OCI-LY7 (cell line): ENCODE measurements around the gene ZNF292.

Experiments
- CTCF ChIP-seq: fragments of 200-600 bp; sonication (generic); conservative IDR thresholded peaks from 2 replicates; pipeline ENCODE4 v1.5.1; 2014; ENCODE audit warnings: mild to moderate bottlenecking, antibody characterized with exemption, low read length, moderate library complexity, mixed read lengths
- EZH2phosphoT487 ChIP-seq: fragments of 200-600 bp; sonication (generic); IDR thresholded peaks from 2 replicates; pipeline ENCODE4 v1.6.1; 2018; ENCODE audit warnings: low read depth, borderline replicate concordance, mild to moderate bottlenecking, mixed run types, antibody characterized with exemption, low read length, moderate library complexity, mixed read lengths

- TF ChIP-seq CTCF (no peak), EZH2phosphoT487 (no peak)
Measured at GRCh38 chr6:87220997-87221396, 65.6 kb downstream of the ZNF292 start.
